ENCODE results near the gene CATSPER3. TPM values are rescaled to one million over a fixed set of nuclear protein-coding genes. Genes with fewer than 3 reads are reported as not detected.

The CATSPER3 gene
- total RNA-seq, 1 experiment from 2014 or later: 0.37 TPM

DNA sequence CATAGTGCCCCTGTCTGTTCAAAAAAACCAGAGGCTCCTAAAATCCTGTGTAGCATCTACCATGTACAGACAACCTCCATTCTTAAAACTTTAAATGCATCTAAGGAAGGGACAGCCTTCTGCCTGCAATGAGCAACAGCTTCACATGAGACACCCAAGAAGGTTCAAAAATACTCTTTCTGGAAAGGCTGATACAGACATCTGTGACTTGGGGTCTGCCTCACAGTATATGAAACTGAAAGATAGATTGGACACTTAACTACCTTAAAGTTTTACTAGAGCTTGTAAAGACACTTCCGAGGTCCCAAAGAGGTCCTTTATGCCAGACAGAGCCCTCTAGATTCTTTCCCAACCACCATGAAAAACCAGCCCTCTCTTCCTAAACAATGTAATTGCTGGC, 28.2 kb upstream of the CATSPER3 start (continued):
- TF ChIP-seq, protein P1, sequence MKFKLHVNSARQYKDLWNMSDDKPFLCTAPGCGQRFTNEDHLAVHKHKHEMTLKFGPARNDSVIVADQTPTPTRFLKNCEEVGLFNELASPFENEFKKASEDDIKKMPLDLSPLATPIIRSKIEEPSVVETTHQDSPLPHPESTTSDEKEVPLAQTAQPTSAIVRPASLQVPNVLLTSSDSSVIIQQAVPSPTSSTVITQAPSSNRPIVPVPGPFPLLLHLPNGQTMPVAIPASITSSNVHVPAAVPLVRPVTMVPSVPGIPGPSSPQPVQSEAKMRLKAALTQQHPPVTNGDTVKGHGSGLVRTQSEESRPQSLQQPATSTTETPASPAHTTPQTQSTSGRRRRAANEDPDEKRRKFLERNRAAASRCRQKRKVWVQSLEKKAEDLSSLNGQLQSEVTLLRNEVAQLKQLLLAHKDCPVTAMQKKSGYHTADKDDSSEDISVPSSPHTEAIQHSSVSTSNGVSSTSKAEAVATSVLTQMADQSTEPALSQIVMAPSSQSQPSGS (CRISPR knock-in tag; IDR thresholded peaks at IDR 0.05; ENCODE audit: borderline replicate concordance, low read depth): no peak
- TF ChIP-seq, protein P2, sequence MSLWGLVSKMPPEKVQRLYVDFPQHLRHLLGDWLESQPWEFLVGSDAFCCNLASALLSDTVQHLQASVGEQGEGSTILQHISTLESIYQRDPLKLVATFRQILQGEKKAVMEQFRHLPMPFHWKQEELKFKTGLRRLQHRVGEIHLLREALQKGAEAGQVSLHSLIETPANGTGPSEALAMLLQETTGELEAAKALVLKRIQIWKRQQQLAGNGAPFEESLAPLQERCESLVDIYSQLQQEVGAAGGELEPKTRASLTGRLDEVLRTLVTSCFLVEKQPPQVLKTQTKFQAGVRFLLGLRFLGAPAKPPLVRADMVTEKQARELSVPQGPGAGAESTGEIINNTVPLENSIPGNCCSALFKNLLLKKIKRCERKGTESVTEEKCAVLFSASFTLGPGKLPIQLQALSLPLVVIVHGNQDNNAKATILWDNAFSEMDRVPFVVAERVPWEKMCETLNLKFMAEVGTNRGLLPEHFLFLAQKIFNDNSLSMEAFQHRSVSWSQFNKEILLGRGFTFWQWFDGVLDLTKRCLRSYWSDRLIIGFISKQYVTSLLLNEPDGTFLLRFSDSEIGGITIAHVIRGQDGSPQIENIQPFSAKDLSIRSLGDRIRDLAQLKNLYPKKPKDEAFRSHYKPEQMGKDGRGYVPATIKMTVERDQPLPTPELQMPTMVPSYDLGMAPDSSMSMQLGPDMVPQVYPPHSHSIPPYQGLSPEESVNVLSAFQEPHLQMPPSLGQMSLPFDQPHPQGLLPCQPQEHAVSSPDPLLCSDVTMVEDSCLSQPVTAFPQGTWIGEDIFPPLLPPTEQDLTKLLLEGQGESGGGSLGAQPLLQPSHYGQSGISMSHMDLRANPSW (CRISPR knock-in tag; conservative IDR thresholded peaks at IDR 0.05; ENCODE audit: low read depth): no peak
- TF ChIP-seq, protein P3, sequence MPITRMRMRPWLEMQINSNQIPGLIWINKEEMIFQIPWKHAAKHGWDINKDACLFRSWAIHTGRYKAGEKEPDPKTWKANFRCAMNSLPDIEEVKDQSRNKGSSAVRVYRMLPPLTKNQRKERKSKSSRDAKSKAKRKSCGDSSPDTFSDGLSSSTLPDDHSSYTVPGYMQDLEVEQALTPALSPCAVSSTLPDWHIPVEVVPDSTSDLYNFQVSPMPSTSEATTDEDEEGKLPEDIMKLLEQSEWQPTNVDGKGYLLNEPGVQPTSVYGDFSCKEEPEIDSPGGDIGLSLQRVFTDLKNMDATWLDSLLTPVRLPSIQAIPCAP (CRISPR knock-in tag; IDR thresholded peaks at IDR 0.05): no peak
- TF ChIP-seq, protein P4, sequence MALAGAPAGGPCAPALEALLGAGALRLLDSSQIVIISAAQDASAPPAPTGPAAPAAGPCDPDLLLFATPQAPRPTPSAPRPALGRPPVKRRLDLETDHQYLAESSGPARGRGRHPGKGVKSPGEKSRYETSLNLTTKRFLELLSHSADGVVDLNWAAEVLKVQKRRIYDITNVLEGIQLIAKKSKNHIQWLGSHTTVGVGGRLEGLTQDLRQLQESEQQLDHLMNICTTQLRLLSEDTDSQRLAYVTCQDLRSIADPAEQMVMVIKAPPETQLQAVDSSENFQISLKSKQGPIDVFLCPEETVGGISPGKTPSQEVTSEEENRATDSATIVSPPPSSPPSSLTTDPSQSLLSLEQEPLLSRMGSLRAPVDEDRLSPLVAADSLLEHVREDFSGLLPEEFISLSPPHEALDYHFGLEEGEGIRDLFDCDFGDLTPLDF (CRISPR knock-in tag; IDR thresholded peaks at IDR 0.05): no peak
- TF ChIP-seq, protein P5, sequence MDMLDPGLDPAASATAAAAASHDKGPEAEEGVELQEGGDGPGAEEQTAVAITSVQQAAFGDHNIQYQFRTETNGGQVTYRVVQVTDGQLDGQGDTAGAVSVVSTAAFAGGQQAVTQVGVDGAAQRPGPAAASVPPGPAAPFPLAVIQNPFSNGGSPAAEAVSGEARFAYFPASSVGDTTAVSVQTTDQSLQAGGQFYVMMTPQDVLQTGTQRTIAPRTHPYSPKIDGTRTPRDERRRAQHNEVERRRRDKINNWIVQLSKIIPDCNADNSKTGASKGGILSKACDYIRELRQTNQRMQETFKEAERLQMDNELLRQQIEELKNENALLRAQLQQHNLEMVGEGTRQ (CRISPR knock-in tag; IDR thresholded peaks at IDR 0.05): no peak
- TF ChIP-seq, protein P6, sequence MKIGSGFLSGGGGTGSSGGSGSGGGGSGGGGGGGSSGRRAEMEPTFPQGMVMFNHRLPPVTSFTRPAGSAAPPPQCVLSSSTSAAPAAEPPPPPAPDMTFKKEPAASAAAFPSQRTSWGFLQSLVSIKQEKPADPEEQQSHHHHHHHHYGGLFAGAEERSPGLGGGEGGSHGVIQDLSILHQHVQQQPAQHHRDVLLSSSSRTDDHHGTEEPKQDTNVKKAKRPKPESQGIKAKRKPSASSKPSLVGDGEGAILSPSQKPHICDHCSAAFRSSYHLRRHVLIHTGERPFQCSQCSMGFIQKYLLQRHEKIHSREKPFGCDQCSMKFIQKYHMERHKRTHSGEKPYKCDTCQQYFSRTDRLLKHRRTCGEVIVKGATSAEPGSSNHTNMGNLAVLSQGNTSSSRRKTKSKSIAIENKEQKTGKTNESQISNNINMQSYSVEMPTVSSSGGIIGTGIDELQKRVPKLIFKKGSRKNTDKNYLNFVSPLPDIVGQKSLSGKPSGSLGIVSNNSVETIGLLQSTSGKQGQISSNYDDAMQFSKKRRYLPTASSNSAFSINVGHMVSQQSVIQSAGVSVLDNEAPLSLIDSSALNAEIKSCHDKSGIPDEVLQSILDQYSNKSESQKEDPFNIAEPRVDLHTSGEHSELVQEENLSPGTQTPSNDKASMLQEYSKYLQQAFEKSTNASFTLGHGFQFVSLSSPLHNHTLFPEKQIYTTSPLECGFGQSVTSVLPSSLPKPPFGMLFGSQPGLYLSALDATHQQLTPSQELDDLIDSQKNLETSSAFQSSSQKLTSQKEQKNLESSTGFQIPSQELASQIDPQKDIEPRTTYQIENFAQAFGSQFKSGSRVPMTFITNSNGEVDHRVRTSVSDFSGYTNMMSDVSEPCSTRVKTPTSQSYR (CRISPR knock-in tag; IDR thresholded peaks at IDR 0.05): no peak
- TF ChIP-seq TP53 (CRISPR knock-in tag; IDR thresholded peaks at IDR 0.05) (no peak), PRRX2 (CRISPR knock-in tag; IDR thresholded peaks at IDR 0.05) (no peak)
- TF ChIP-seq, protein P7, sequence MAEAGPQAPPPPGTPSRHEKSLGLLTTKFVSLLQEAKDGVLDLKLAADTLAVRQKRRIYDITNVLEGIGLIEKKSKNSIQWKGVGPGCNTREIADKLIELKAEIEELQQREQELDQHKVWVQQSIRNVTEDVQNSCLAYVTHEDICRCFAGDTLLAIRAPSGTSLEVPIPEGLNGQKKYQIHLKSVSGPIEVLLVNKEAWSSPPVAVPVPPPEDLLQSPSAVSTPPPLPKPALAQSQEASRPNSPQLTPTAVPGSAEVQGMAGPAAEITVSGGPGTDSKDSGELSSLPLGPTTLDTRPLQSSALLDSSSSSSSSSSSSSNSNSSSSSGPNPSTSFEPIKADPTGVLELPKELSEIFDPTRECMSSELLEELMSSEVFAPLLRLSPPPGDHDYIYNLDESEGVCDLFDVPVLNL (CRISPR knock-in tag; IDR thresholded peaks at IDR 0.05; ENCODE audit: borderline replicate concordance, low read depth): no peak

DNA sequence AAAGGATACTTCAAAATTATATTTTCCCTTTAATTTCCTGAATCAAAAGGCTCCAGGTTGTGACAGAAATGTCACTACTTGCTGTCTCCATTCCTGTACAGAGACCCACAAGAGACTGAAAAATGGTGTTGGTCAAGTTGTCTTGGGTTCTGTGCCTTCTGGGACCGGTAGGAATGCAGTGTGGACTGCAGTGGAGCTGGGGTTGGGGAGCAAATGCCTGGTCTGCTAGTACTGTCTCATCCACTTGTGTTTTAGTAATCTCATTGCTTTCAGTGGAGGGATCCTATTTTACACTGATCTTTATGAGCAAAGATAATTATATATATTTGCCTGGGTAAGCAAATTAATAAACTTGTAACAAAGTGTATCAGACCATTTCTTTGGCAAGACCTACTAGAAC, 24.2 kb upstream of the CATSPER3 start:
- H3K36me3 Mint-ChIP-seq: 0 out of 2 replicates have a peak, but pooled peaks cover 2% of the 10 kb centered on the region
- ATAC-seq: no peak
- CTCF ChIA-PET: interaction anchor here (1.0 kb wide), 1 partner anchor 27 kb away, joined by 3 read pairs; no protein-coding TSS in a partner anchor
- TF ChIP-seq, protein P8, sequence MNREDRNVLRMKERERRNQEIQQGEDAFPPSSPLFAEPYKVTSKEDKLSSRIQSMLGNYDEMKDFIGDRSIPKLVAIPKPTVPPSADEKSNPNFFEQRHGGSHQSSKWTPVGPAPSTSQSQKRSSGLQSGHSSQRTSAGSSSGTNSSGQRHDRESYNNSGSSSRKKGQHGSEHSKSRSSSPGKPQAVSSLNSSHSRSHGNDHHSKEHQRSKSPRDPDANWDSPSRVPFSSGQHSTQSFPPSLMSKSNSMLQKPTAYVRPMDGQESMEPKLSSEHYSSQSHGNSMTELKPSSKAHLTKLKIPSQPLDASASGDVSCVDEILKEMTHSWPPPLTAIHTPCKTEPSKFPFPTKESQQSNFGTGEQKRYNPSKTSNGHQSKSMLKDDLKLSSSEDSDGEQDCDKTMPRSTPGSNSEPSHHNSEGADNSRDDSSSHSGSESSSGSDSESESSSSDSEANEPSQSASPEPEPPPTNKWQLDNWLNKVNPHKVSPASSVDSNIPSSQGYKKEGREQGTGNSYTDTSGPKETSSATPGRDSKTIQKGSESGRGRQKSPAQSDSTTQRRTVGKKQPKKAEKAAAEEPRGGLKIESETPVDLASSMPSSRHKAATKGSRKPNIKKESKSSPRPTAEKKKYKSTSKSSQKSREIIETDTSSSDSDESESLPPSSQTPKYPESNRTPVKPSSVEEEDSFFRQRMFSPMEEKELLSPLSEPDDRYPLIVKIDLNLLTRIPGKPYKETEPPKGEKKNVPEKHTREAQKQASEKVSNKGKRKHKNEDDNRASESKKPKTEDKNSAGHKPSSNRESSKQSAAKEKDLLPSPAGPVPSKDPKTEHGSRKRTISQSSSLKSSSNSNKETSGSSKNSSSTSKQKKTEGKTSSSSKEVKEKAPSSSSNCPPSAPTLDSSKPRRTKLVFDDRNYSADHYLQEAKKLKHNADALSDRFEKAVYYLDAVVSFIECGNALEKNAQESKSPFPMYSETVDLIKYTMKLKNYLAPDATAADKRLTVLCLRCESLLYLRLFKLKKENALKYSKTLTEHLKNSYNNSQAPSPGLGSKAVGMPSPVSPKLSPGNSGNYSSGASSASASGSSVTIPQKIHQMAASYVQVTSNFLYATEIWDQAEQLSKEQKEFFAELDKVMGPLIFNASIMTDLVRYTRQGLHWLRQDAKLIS (CRISPR knock-in tag; IDR thresholded peaks at IDR 0.05; ENCODE audit: borderline replicate concordance): no peak
- TF ChIP-seq OVOL2 (CRISPR knock-in tag; IDR thresholded peaks at IDR 0.05; ENCODE audit: borderline replicate concordance) (no peak), NFYB (CRISPR knock-in tag; conservative IDR thresholded peaks at IDR 0.05; ENCODE audit: low read depth) (no peak), RELA (CRISPR knock-in tag; IDR thresholded peaks at IDR 0.05; ENCODE audit: borderline replicate concordance) (no peak), GTF2I (CRISPR knock-in tag; conservative IDR thresholded peaks at IDR 0.05) (no peak), JAZF1 (CRISPR knock-in tag; IDR thresholded peaks at IDR 0.05) (no peak), SOX15 (CRISPR knock-in tag; IDR thresholded peaks at IDR 0.05) (no peak), ZNF232 (CRISPR knock-in tag; IDR thresholded peaks at IDR 0.05) (no peak), JUN (CRISPR knock-in tag; IDR thresholded peaks at IDR 0.05) (no peak), ESRRA (CRISPR knock-in tag; IDR thresholded peaks at IDR 0.05; ENCODE audit: borderline replicate concordance) (no peak)
- TF ChIP-seq, protein P9, sequence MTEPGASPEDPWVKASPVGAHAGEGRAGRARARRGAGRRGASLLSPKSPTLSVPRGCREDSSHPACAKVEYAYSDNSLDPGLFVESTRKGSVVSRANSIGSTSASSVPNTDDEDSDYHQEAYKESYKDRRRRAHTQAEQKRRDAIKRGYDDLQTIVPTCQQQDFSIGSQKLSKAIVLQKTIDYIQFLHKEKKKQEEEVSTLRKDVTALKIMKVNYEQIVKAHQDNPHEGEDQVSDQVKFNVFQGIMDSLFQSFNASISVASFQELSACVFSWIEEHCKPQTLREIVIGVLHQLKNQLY (CRISPR knock-in tag; IDR thresholded peaks at IDR 0.05): no peak

More for the DNA sequence above, 24.2 kb upstream of the CATSPER3 start:
- no peak for DNase-seq (ENCODE audit: low spot score)
- no peaks in the 10 kb centered on the region for H3K9me3 Mint-ChIP-seq
- H3K27me3 Mint-ChIP-seq (ENCODE audit: low read depth): no peaks in the 10 kb centered on the region
- POLR2A ChIA-PET: no interaction called here
- no peaks in the 10 kb centered on the region for H3K4me1 Mint-ChIP-seq
- no peak overlapping the region for H3K4me3 Mint-ChIP-seq
- H3K27ac Mint-ChIP-seq: no peak overlapping the region

Measured in WTC11 (cell line).